CD4-positive, alpha-beta T cell treated with Interferon gamma for 1 hour (primary cell): ENCODE results near the gene RASGRF1.

Source experiments
- DNase-seq: peaks from one replicate; pipeline ENCODE4 v3.0.0-alpha.2; 2020

The RASGRF1 gene

GRCh38 chr15:78927077-78927790 is 163.3 kb downstream of the RASGRF1 start:
- DNase-seq = peak; percentile 44

GRCh38 chr15:78925956-78926743 is 164.4 kb downstream of the RASGRF1 start:
- DNase-seq = no peak

GRCh38 chr15:78925076-78925624 is 165.4 kb downstream of the RASGRF1 start:
- no peak for DNase-seq

GRCh38 chr15:78923480-78924360 is 166.9 kb downstream of the RASGRF1 start:
- DNase-seq = no peak

- no peak for DNase-seq
Measured at GRCh38 chr15:78923015-78923414, 167.6 kb downstream of the RASGRF1 start.

- DNase-seq = no peak
Measured at GRCh38 chr15:78922527-78922926, 168.1 kb downstream of the RASGRF1 start.

GRCh38 chr15:78921940-78922339 is 168.6 kb downstream of the RASGRF1 start:
- no peak for DNase-seq

- DNase-seq = no peak
Measured at GRCh38 chr15:78921517-78921916, 169.1 kb downstream of the RASGRF1 start.

- DNase-seq = no peak
Measured at GRCh38 chr15:78917888-78918287, 172.7 kb downstream of the RASGRF1 start.

- no peak for DNase-seq
Measured at GRCh38 chr15:78916088-78916487, 174.5 kb downstream of the RASGRF1 start.

GRCh38 chr15:78915341-78916087 is 175.1 kb downstream of the RASGRF1 start:
- DNase-seq = peak; percentile 50

- no peak for DNase-seq
Measured at GRCh38 chr15:78914027-78914764, 176.4 kb downstream of the RASGRF1 start.

GRCh38 chr15:78913012-78913411 is 177.6 kb downstream of the RASGRF1 start:
- no peak for DNase-seq

- DNase-seq = no peak
Measured at GRCh38 chr15:78912316-78912715, 178.3 kb downstream of the RASGRF1 start.

- no peak for DNase-seq
Measured at GRCh38 chr15:78910271-78910670, 180.3 kb downstream of the RASGRF1 start.
